ENCODE measurements around the gene ALPI. TPM values are rescaled to one million over a fixed set of nuclear protein-coding genes. Genes with fewer than 3 reads are reported as not detected.
"Not testable (repeated sequence)": the region's sequence is repeated elsewhere in the genome, so short reads cannot be mapped to it uniquely, and the experiment has no call there.

Gene ALPI
- total RNA-seq, 2 donors from 2014 or later: not detected

DNA sequence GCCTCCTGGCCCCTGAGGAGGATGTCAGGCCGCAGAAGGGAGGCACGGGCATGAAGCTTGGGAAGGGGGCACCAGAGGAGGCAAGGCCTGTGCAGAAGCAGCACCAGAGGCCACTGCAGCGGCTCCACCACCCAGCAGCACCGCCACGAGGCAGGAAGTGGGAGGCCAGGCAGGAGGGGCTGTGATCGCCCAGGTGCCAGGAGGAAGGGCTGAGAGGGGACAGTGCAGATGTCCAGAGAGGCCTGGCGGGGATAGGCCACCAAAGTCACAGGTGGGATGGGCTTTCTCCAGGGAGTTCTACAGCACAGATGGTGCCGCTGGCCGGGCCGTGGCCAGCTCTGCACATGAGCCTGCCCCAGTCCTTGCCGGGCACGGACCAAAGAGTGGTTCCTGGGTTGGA is 6.0 kb upstream of the ALPI start:
- peak; percentile 76 for DNase-seq

GRCh38 chr2:232451645-232452044 is 4.3 kb upstream of the ALPI start:
- H3K4me3 ChIP-seq (ENCODE audit: low read length); H3K27ac ChIP-seq (ENCODE audit: low read depth, low read length); H3K27me3 ChIP-seq (ENCODE audit: control insufficient read depth, insufficient read depth, low read length, poor library complexity, severe bottlenecking); H3K27me3 Mint-ChIP-seq (ENCODE audit: insufficient read depth); H3K9me3 Mint-ChIP-seq; H3K36me3 Mint-ChIP-seq (ENCODE audit: low read depth); DNase-seq; H3K4me1 Mint-ChIP-seq; H3K4me1 ChIP-seq (ENCODE audit: control insufficient read depth, insufficient read depth, low read length); H3K9ac ChIP-seq (ENCODE audit: extremely low read depth, low read length, poor library complexity, severe bottlenecking); H3K4me3 Mint-ChIP-seq; H3K27ac Mint-ChIP-seq; H3K36me3 ChIP-seq (ENCODE audit: control insufficient read depth, insufficient read depth, low read length); H3K9me3 ChIP-seq (ENCODE audit: control insufficient read depth, low read length): not testable (repeated sequence)
- 79% methylated on average over 3 of the region's 3 CpGs; no CpG with 5 or more reads in 1 of the 2 experiments for WGBS, 2 experiments (ENCODE audit: insufficient coverage in 1 of 2, insufficient read length in 1 of 2)

More for the DNA sequence above, 6.0 kb upstream of the ALPI start:
- Histone ChIP-seq H3K9me3 (ENCODE audit: control insufficient read depth, low read length) (no peaks in the 10 kb centered on the region), H3K4me1 (ENCODE audit: control insufficient read depth, insufficient read depth, low read length) (no peaks in the 10 kb centered on the region), H3K9ac (ENCODE audit: extremely low read depth, low read length, poor library complexity, severe bottlenecking) (no peak overlapping the region), H3K36me3 (ENCODE audit: control insufficient read depth, insufficient read depth, low read length) (no peaks in the 10 kb centered on the region), H3K4me3 (ENCODE audit: low read length) (no peak overlapping the region), H3K27me3 (ENCODE audit: control insufficient read depth, insufficient read depth, low read length, poor library complexity, severe bottlenecking) (peaks cover 4% of the 10 kb centered on the region), H3K27ac (ENCODE audit: low read depth, low read length) (no peak overlapping the region)
- Mint-ChIP-seq H3K4me1 (no peaks in the 10 kb centered on the region), H3K4me3 (no peak overlapping the region), H3K36me3 (ENCODE audit: low read depth) (no peaks in the 10 kb centered on the region), H3K9me3 (no peaks in the 10 kb centered on the region), H3K27me3 (ENCODE audit: insufficient read depth) (peaks cover 5% of the 10 kb centered on the region), H3K27ac (no peak overlapping the region)
- 85 to 86% methylated on average over 10 to 12 of the region's 12 CpGs for WGBS, 2 experiments (ENCODE audit: insufficient coverage in 1 of 2, insufficient read length in 1 of 2)
- TF ChIP-seq, protein P1, sequence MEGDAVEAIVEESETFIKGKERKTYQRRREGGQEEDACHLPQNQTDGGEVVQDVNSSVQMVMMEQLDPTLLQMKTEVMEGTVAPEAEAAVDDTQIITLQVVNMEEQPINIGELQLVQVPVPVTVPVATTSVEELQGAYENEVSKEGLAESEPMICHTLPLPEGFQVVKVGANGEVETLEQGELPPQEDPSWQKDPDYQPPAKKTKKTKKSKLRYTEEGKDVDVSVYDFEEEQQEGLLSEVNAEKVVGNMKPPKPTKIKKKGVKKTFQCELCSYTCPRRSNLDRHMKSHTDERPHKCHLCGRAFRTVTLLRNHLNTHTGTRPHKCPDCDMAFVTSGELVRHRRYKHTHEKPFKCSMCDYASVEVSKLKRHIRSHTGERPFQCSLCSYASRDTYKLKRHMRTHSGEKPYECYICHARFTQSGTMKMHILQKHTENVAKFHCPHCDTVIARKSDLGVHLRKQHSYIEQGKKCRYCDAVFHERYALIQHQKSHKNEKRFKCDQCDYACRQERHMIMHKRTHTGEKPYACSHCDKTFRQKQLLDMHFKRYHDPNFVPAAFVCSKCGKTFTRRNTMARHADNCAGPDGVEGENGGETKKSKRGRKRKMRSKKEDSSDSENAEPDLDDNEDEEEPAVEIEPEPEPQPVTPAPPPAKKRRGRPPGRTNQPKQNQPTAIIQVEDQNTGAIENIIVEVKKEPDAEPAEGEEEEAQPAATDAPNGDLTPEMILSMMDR (conservative IDR thresholded peaks at IDR 0.05): peak; percentile 19

DNA sequence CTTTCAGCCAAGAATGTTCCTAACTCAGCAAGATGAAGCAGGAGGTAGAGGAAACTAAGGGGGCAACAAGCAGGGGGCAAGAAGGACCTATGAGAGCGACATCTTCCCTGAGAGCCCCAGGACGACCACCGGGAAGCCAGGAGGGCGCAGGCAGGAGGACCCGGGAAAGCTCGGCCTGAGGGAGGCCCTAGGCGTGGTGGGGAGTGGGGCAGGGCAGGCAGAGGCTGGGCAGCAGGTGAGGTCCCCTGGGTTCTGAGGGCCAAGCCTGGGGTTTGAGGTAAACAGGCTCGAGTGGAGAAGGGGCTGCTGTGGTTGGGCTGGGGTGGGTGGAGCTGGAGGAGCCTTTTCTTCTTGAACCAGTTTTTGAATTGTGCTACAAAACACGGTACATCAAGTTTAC is 1.3 kb upstream of the ALPI start:
- no peaks in the 10 kb centered on the region for H3K4me1 ChIP-seq (ENCODE audit: control insufficient read depth, insufficient read depth, low read length)
- H3K27me3 ChIP-seq (ENCODE audit: control insufficient read depth, insufficient read depth, low read length, poor library complexity, severe bottlenecking): peaks cover 4% of the 10 kb centered on the region
- H3K9ac ChIP-seq (ENCODE audit: extremely low read depth, low read length, poor library complexity, severe bottlenecking): no peak overlapping the region
- no peaks in the 10 kb centered on the region for H3K9me3 Mint-ChIP-seq
- WGBS, 2 experiments (ENCODE audit: insufficient coverage in 1 of 2, insufficient read length in 1 of 2): 88 to 95% methylated on average over 8 of the region's 9 CpGs
- no peaks in the 10 kb centered on the region for H3K36me3 Mint-ChIP-seq (ENCODE audit: low read depth)
- peaks cover 14% of the 10 kb centered on the region for H3K27me3 Mint-ChIP-seq (ENCODE audit: insufficient read depth)
- H3K9me3 ChIP-seq (ENCODE audit: control insufficient read depth, low read length): no peaks in the 10 kb centered on the region
- no peaks in the 10 kb centered on the region for H3K36me3 ChIP-seq (ENCODE audit: control insufficient read depth, insufficient read depth, low read length)
- H3K27ac ChIP-seq (ENCODE audit: low read depth, low read length): no peak overlapping the region
- peaks cover 1% of the 10 kb centered on the region for H3K4me1 Mint-ChIP-seq
- no peak overlapping the region for H3K27ac Mint-ChIP-seq
- H3K4me3 ChIP-seq (ENCODE audit: low read length): no peak overlapping the region
- no peak for DNase-seq
- TF ChIP-seq, protein P1 (conservative IDR thresholded peaks at IDR 0.05): no peak
- H3K4me3 Mint-ChIP-seq: no peak overlapping the region
